SK-N-MC (cell line): ENCODE measurements around the gene KRT6B.

ENCODE experiments used
- DNase-seq: peaks from one replicate; pipeline ENCODE4 v3.0.0-alpha.2; 2011; ENCODE audit warnings: low read depth, low spot score
- H3K27ac ChIP-seq: fragments of 200-600 bp; sonication (generic); 2 replicates; pipeline ENCODE4 v1.5.1; 2016; ENCODE audit warnings: mixed run types
- H3K36me3 ChIP-seq: fragments of 200-600 bp; sonication (generic); 2 replicates; pipeline ENCODE4 v1.6.1; 2017; ENCODE audit warnings: antibody characterized with exemption, low read length, mixed read lengths; ENCODE audit not compliant: insufficient read depth
- H3K4me3 ChIP-seq: fragments of 200-600 bp; sonication (generic); 2 replicates; pipeline ENCODE4 v1.5.1; 2016
- H3K9ac ChIP-seq: fragments of 200-600 bp; sonication (generic); 2 replicates; pipeline ENCODE4 v1.8.0; 2017; ENCODE audit warnings: mixed run types, mixed read lengths; ENCODE audit not compliant: insufficient read length
- H3K9me3 ChIP-seq: fragments of 200-600 bp; sonication (generic); 2 replicates; pipeline ENCODE4 v1.6.1; 2017; ENCODE audit warnings: low read depth, mild to moderate bottlenecking, antibody characterized with exemption, low read length, moderate library complexity, mixed read lengths
- EZH2 ChIP-seq: fragments of 200-600 bp; sonication (generic); IDR thresholded peaks from one replicate; pipeline ENCODE4 v1.6.1; 2017; ENCODE audit warnings: antibody characterized with exemption
- FOXP2 ChIP-seq: optimal IDR thresholded peaks from 2 replicates; pipeline ENCODE3; 2011; ENCODE audit warnings: mild to moderate bottlenecking, moderate library complexity; ENCODE audit not compliant: insufficient read depth; ENCODE audit errors: extremely low read length, control extremely low read depth
- POLR2AphosphoS5 ChIP-seq: IDR thresholded peaks from 2 replicates; pipeline ENCODE4 v1.6.1; 2012; ENCODE audit warnings: mild to moderate bottlenecking, low read depth, low read length, borderline replicate concordance

The KRT6B gene

GRCh38 chr12:52440821-52441319 lies 11.1 kb downstream of the KRT6B start:
- H3K27ac ChIP-seq, result no peak overlapping the region
- no peak for TF ChIP-seq EZH2
- H3K9ac ChIP-seq, result no peak overlapping the region
- H3K4me3 ChIP-seq, result no peak overlapping the region
- no peaks in the 10 kb centered on the region for H3K36me3 ChIP-seq
- no peak for DNase-seq
- H3K9me3 ChIP-seq, result no peaks in the 10 kb centered on the region

GRCh38 chr12:52439845-52440244 lies 12.1 kb downstream of the KRT6B start:
- H3K4me3 ChIP-seq, result no peak overlapping the region
- H3K9me3 ChIP-seq, result no peaks in the 10 kb centered on the region
- H3K36me3 ChIP-seq, result no peaks in the 10 kb centered on the region
- no peak overlapping the region for H3K27ac ChIP-seq
- no peak for TF ChIP-seq POLR2AphosphoS5
- no peak for TF ChIP-seq FOXP2
- TF ChIP-seq EZH2, result no peak
- no peak for DNase-seq
- H3K9ac ChIP-seq, result no peak overlapping the region

GRCh38 chr12:52439420-52439819 lies 12.5 kb downstream of the KRT6B start:
- no peak overlapping the region for H3K4me3 ChIP-seq
- no peak overlapping the region for H3K9ac ChIP-seq
- TF ChIP-seq FOXP2 (no peak), POLR2AphosphoS5 (no peak), EZH2 (no peak)
- no peak for DNase-seq
- no peaks in the 10 kb centered on the region for H3K36me3 ChIP-seq
- H3K9me3 ChIP-seq, result no peaks in the 10 kb centered on the region
- H3K27ac ChIP-seq, result no peak overlapping the region

- DNase-seq, result no peak
- H3K9me3 ChIP-seq, result no peaks in the 10 kb centered on the region
- no peak overlapping the region for H3K9ac ChIP-seq
- H3K27ac ChIP-seq, result no peak overlapping the region
- TF ChIP-seq POLR2AphosphoS5 (no peak), EZH2 (no peak), FOXP2 (no peak)
- no peaks in the 10 kb centered on the region for H3K36me3 ChIP-seq
- no peak overlapping the region for H3K4me3 ChIP-seq
Observed at GRCh38 chr12:52438305-52439301, 13.3 kb downstream of the KRT6B start.

- DNase-seq, result no peak
- H3K9ac ChIP-seq, result no peak overlapping the region
- H3K9me3 ChIP-seq, result no peaks in the 10 kb centered on the region
- no peak overlapping the region for H3K27ac ChIP-seq
- TF ChIP-seq EZH2 (no peak), POLR2AphosphoS5 (no peak), FOXP2 (no peak)
- H3K36me3 ChIP-seq, result no peaks in the 10 kb centered on the region
- no peak overlapping the region for H3K4me3 ChIP-seq
Observed at GRCh38 chr12:52437508-52437907, 14.4 kb downstream of the KRT6B start.

- Histone ChIP-seq H3K36me3 (no peaks in the 10 kb centered on the region), H3K9me3 (no peaks in the 10 kb centered on the region), H3K27ac (no peak overlapping the region), H3K4me3 (no peak overlapping the region), H3K9ac (no peak overlapping the region)
- no peak for DNase-seq
- no peak for TF ChIP-seq FOXP2
- TF ChIP-seq POLR2AphosphoS5, result no peak
- TF ChIP-seq EZH2, result no peak
Observed at GRCh38 chr12:52436828-52437474, 15.0 kb downstream of the KRT6B start.

GRCh38 chr12:52436000-52436827 lies 15.7 kb downstream of the KRT6B start:
- no peak for DNase-seq
- Histone ChIP-seq H3K4me3 (no peak overlapping the region), H3K36me3 (no peaks in the 10 kb centered on the region), H3K9me3 (no peaks in the 10 kb centered on the region), H3K9ac (no peak overlapping the region), H3K27ac (no peak overlapping the region)
- TF ChIP-seq POLR2AphosphoS5 (no peak), EZH2 (no peak), FOXP2 (no peak)

GRCh38 chr12:52435659-52435999 lies 16.3 kb downstream of the KRT6B start:
- no peak overlapping the region for H3K27ac ChIP-seq
- no peaks in the 10 kb centered on the region for H3K36me3 ChIP-seq
- TF ChIP-seq EZH2 (no peak), POLR2AphosphoS5 (no peak), FOXP2 (no peak)

More at GRCh38 chr12:52435659-52435999, 16.3 kb downstream of the KRT6B start:
- Histone ChIP-seq H3K9ac (no peak overlapping the region), H3K9me3 (no peaks in the 10 kb centered on the region), H3K4me3 (no peak overlapping the region)
- no peak for DNase-seq
